GM21786 (cell line): Measurements from ENCODE around the gene ZNF358.

Experiments used
- ATAC-seq: cut with Tn5 transposase; IDR thresholded peaks from one replicate; pipeline ENCODE4 v1.9.1; 2021; ENCODE audit not compliant: unreplicated experiment

Gene ZNF358

GRCh38 chr19:7488736-7489353 is 27.1 kb upstream of the ZNF358 start, which contains the start of gene PEX11G:
Gene PEX11G, minus strand, starts transcription at chr19:7489035. Its CDS starts 25 bp downstream, at chr19:7489010.
- no peak for ATAC-seq

GRCh38 chr19:7489609-7490044 is 26.3 kb upstream of the ZNF358 start:
- ATAC-seq = no peak

GRCh38 chr19:7492142-7492541 is 23.8 kb upstream of the ZNF358 start:
- ATAC-seq = no peak

GRCh38 chr19:7492558-7492957 is 23.3 kb upstream of the ZNF358 start:
- ATAC-seq = no peak

- no peak for ATAC-seq
These were observed 21.3 kb upstream of the ZNF358 start for GRCh38 chr19:7494416-7495098.

GRCh38 chr19:7497292-7497691 is 18.6 kb upstream of the ZNF358 start:
- ATAC-seq = no peak

GRCh38 chr19:7500811-7501450 is 15.0 kb upstream of the ZNF358 start:
- no peak for ATAC-seq

GRCh38 chr19:7502552-7502951 is 13.4 kb upstream of the ZNF358 start:
- no peak for ATAC-seq

GRCh38 chr19:7504684-7505083 is 11.2 kb upstream of the ZNF358 start:
- ATAC-seq = no peak

GRCh38 chr19:7505288-7505681 is 10.6 kb upstream of the ZNF358 start:
- ATAC-seq = no peak

GRCh38 chr19:7505682-7506384 is 10.1 kb upstream of the ZNF358 start:
- no peak for ATAC-seq

- no peak for ATAC-seq
These were observed 9.2 kb upstream of the ZNF358 start for GRCh38 chr19:7506385-7507328.

- no peak for ATAC-seq
These were observed 8.0 kb upstream of the ZNF358 start for GRCh38 chr19:7507884-7508283.

GRCh38 chr19:7509625-7510024 is 6.3 kb upstream of the ZNF358 start:
- no peak for ATAC-seq

GRCh38 chr19:7512400-7512851 is 3.5 kb upstream of the ZNF358 start:
- no peak for ATAC-seq

GRCh38 chr19:7513809-7514642 is 1.9 kb upstream of the ZNF358 start:
- ATAC-seq = no peak

- ATAC-seq = no peak
These were observed 726 bp upstream of the ZNF358 start for GRCh38 chr19:7515110-7515644.

GRCh38 chr19:7516333-7516732 is 430 bp downstream of the ZNF358 start:
- no peak for ATAC-seq

- ATAC-seq = no peak
These were observed 975 bp downstream of the ZNF358 start for GRCh38 chr19:7516878-7517277.
